Measurements from ENCODE around the gene SLC1A4. TPM values are rescaled to one million over a fixed set of nuclear protein-coding genes. Genes with fewer than 3 reads are reported as not detected.

The SLC1A4 gene
- total and polyA plus RNA-seq, 2 donors from 2014 or later = 2.1 to 10.6 TPM

GRCh38 chr2:64952511-64953482, 36.4 kb upstream of the SLC1A4 start:
- no peak for TF ChIP-seq CTCF (IDR thresholded peaks at IDR 0.05; ENCODE audit: borderline replicate concordance, extremely low read depth, insufficient read depth)
- FAIRE-seq = no peak
- Histone ChIP-seq H3K9ac (ENCODE audit: low read length in 3 of 3) (no peak overlapping the region), H3K27me3 (ENCODE audit: control insufficient read depth, insufficient read depth, low read length) (no peaks in the 10 kb centered on the region), H3K27ac (ENCODE audit: low read depth in 2 of 2, low read length in 2 of 2) (no peak overlapping the region), H3K4me1 (ENCODE audit: control insufficient read depth in 2 of 3, insufficient read depth in 2 of 3, low read depth in 1 of 3, low read length in 3 of 3) (no peaks in the 10 kb centered on the region), H3K36me3 (ENCODE audit: control insufficient read depth in 2 of 3, insufficient read depth in 3 of 3, low read length in 3 of 3) (no peaks in the 10 kb centered on the region), H3K4me3 (ENCODE audit: low read length in 3 of 3) (no peak overlapping the region), H3K9me3 (ENCODE audit: control insufficient read depth in 2 of 3, insufficient read depth in 1 of 3, low read length in 3 of 3) (no peaks in the 10 kb centered on the region)
- no peak for DNase-seq
- intact Hi-C loops (cut with DNase I) = no loop called here

DNA sequence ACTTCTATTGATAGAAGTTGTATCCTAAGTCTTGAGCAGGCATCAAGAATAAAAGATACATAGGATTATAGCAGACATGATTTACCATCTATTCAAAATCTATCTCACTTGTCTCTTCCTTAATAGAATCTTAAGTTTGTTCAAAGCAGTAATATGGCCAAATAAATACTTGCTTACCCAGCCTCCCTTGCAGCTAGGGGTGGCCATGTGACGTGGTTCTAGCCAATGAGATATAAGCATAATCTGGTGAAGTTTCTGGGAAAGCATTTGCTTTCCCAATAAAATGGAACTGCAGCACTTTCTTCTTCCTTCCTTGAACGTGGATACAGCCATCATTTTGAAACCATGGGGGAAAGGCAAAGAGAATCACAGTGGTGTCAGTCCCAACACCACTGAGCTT, 33.7 kb upstream of the SLC1A4 start:
- TF ChIP-seq CTCF (IDR thresholded peaks at IDR 0.05; ENCODE audit: borderline replicate concordance, extremely low read depth, insufficient read depth) = no peak
- intact Hi-C loops (cut with DNase I) = no loop called here
- no peak overlapping the region for H3K9ac ChIP-seq (ENCODE audit: low read length in 3 of 3)
- FAIRE-seq (no peak), DNase-seq (no peak)
- no peak overlapping the region for H3K4me3 ChIP-seq (ENCODE audit: low read length in 3 of 3)
- H3K36me3 ChIP-seq (ENCODE audit: control insufficient read depth in 2 of 3, insufficient read depth in 3 of 3, low read length in 3 of 3) = no peaks in the 10 kb centered on the region
- no peaks in the 10 kb centered on the region for H3K4me1 ChIP-seq (ENCODE audit: control insufficient read depth in 2 of 3, insufficient read depth in 2 of 3, low read depth in 1 of 3, low read length in 3 of 3)
- H3K27me3 ChIP-seq (ENCODE audit: control insufficient read depth, insufficient read depth, low read length) = no peaks in the 10 kb centered on the region
- H3K9me3 ChIP-seq (ENCODE audit: control insufficient read depth in 2 of 3, insufficient read depth in 1 of 3, low read length in 3 of 3) = no peaks in the 10 kb centered on the region
- no peak overlapping the region for H3K27ac ChIP-seq (ENCODE audit: low read depth in 2 of 2, low read length in 2 of 2)

DNA sequence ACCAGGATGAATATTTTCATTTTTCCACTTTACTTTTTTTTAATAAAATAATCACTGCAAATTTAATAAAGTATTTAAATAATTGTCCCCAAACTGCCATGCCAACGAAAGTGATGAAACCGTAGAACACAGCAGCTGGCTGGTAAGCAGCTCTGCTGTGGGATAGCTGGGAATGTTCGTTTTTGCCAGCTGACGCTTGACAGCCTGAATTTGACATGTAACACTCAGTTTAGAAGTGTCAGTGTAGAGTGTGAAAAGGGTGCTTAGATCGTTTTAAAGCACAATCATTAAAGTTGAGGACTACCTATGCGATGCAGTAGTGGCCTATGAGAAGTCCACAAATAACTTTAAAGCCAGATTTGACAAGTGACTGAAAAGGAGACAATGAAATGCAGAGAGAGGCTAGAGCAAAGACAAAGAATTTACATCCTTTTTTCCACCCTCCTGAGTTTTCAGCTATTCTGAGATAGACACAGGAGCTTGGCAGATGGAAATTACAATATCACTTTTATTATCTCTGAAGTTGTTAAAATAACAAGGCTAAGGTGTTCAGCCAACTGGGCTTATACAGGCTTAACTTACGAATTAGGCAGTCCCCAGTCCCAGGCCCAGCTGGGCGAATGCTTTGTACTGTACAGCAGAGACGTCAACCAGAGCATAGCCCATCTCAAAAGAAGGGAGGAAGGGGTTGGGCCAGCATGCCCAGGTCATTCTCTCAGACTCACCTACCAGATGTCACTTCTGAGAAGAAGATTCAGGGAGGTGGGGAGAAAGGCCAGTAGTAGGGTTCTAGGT, 31.9 kb upstream of the SLC1A4 start:
- Histone ChIP-seq H3K9ac (ENCODE audit: low read length in 3 of 3) (no peak overlapping the region), H3K27me3 (ENCODE audit: control insufficient read depth, insufficient read depth, low read length) (no peaks in the 10 kb centered on the region), H3K4me3 (ENCODE audit: low read length in 3 of 3) (no peak overlapping the region), H3K27ac (ENCODE audit: low read depth in 2 of 2, low read length in 2 of 2) (no peak overlapping the region), H3K9me3 (ENCODE audit: control insufficient read depth in 2 of 3, insufficient read depth in 1 of 3, low read length in 3 of 3) (no peaks in the 10 kb centered on the region), H3K36me3 (ENCODE audit: control insufficient read depth in 2 of 3, insufficient read depth in 3 of 3, low read length in 3 of 3) (no peaks in the 10 kb centered on the region), H3K4me1 (ENCODE audit: control insufficient read depth in 2 of 3, insufficient read depth in 2 of 3, low read depth in 1 of 3, low read length in 3 of 3) (no peaks in the 10 kb centered on the region)
- intact Hi-C loops (cut with DNase I) = no loop called here
- FAIRE-seq = no peak
- no peak for DNase-seq
- no peak for TF ChIP-seq CTCF (IDR thresholded peaks at IDR 0.05; ENCODE audit: borderline replicate concordance, extremely low read depth, insufficient read depth)
